H9 (cell line): Measurements from ENCODE around the gene CHD6. TPM values are rescaled to one million over a fixed set of nuclear protein-coding genes. Genes with fewer than 3 reads are reported as not detected.

Source experiments
- DNase-seq: peaks from one replicate; pipeline ENCODE4 v3.0.0-alpha.2; 2017
- H2AFZ ChIP-seq: one replicate; pipeline ENCODE4 v1.6.1; 2013; ENCODE audit warnings: mild to moderate bottlenecking, low read length, control low read depth, moderate library complexity
- H2AK5ac ChIP-seq: 2 replicates; pipeline ENCODE4 v1.6.1; 2013; ENCODE audit warnings: low read length, control low read depth, mixed read lengths; ENCODE audit not compliant: insufficient read length
- H2BK120ac ChIP-seq: one replicate; pipeline ENCODE4 v1.6.1; 2013; ENCODE audit warnings: low read depth, mild to moderate bottlenecking, low read length, control low read depth, inconsistent platforms; ENCODE audit not compliant: poor library complexity, severe bottlenecking
- H2BK12ac ChIP-seq: 2 replicates; pipeline ENCODE4 v1.6.1; 2013; ENCODE audit warnings: low read length, control low read depth, mixed read lengths, low read depth; ENCODE audit not compliant: insufficient read length
- H2BK15ac ChIP-seq: 2 replicates; pipeline ENCODE4 v1.6.1; 2013; ENCODE audit warnings: low read depth, low read length, control low read depth
- H2BK20ac ChIP-seq: one replicate; pipeline ENCODE4 v1.6.1; 2013; ENCODE audit warnings: low read depth, mild to moderate bottlenecking, low read length, control low read depth, inconsistent platforms; ENCODE audit not compliant: poor library complexity, severe bottlenecking
- H2BK5ac ChIP-seq: 2 replicates; pipeline ENCODE4 v1.6.1; 2013; ENCODE audit warnings: low read length, control low read depth, mixed read lengths; ENCODE audit not compliant: insufficient read length
- H3K14ac ChIP-seq: 2 replicates; pipeline ENCODE4 v1.6.1; 2013; ENCODE audit warnings: low read length, control low read depth; ENCODE audit not compliant: insufficient read depth
- H3K18ac ChIP-seq: 2 replicates; pipeline ENCODE4 v1.6.1; 2013; ENCODE audit warnings: low read depth, mild to moderate bottlenecking, mixed read lengths, low read length, control low read depth; ENCODE audit not compliant: insufficient read length
- H3K23ac ChIP-seq: 2 replicates; pipeline ENCODE4 v1.6.1; 2013; ENCODE audit warnings: low read length, control low read depth, mixed read lengths, low read depth; ENCODE audit not compliant: insufficient read length
- H3K23me2 ChIP-seq: 2 replicates; pipeline ENCODE4 v1.6.1; 2013; ENCODE audit warnings: low read depth, mild to moderate bottlenecking, mixed read lengths, low read length, control low read depth; ENCODE audit not compliant: insufficient read length, poor library complexity, severe bottlenecking
- H3K27ac ChIP-seq: 2 replicates; pipeline ENCODE4 v1.5.1; 2013; ENCODE audit warnings: low read length, control low read depth, mixed read lengths, low read depth; ENCODE audit not compliant: insufficient read length
- H3K27me3 ChIP-seq: 2 replicates; pipeline ENCODE4 v1.6.1; 2013; ENCODE audit warnings: low read length, control low read depth, inconsistent platforms; ENCODE audit not compliant: insufficient read depth
- H3K4ac ChIP-seq: 2 replicates; pipeline ENCODE4 v1.6.1; 2013; ENCODE audit warnings: low read depth, mild to moderate bottlenecking, control low read depth, inconsistent platforms, low read length, moderate library complexity
- H3K4me1 ChIP-seq: 2 replicates; pipeline ENCODE4 v1.6.1; 2013; ENCODE audit warnings: low read length, control low read depth, inconsistent platforms; ENCODE audit not compliant: insufficient read depth
- H3K4me2 ChIP-seq: 2 replicates; pipeline ENCODE4 v1.6.1; 2013; ENCODE audit warnings: low read length, control low read depth, mixed read lengths; ENCODE audit not compliant: insufficient read length, insufficient read depth
- H3K56ac ChIP-seq: 2 replicates; pipeline ENCODE4 v1.6.1; 2013; ENCODE audit warnings: low read depth, mild to moderate bottlenecking, mixed read lengths, low read length, control low read depth; ENCODE audit not compliant: insufficient read length
- H3K79me1 ChIP-seq: 2 replicates; pipeline ENCODE4 v1.6.1; 2013; ENCODE audit warnings: low read depth, mild to moderate bottlenecking, moderate library complexity, low read length, control low read depth, inconsistent platforms; ENCODE audit not compliant: insufficient read depth, poor library complexity, severe bottlenecking
- H3K79me2 ChIP-seq: 2 replicates; pipeline ENCODE4 v1.6.1; 2013; ENCODE audit warnings: low read length, control low read depth, inconsistent platforms; ENCODE audit not compliant: insufficient read depth
- H3K9ac ChIP-seq: 2 replicates; pipeline ENCODE4 v1.6.1; 2013; ENCODE audit warnings: low read length, control low read depth, mixed read lengths; ENCODE audit not compliant: insufficient read length; ENCODE audit errors: extremely low read depth
- H3K9me3 ChIP-seq: one replicate; pipeline ENCODE4 v1.6.1; 2013; ENCODE audit warnings: low read depth, low read length, inconsistent platforms; ENCODE audit not compliant: control insufficient read depth
- H3T11ph ChIP-seq: one replicate; pipeline ENCODE4 v1.6.1; 2013; ENCODE audit warnings: mild to moderate bottlenecking, low read length, control low read depth, inconsistent platforms
- H4K20me1 ChIP-seq: one replicate; pipeline ENCODE4 v1.6.1; 2013; ENCODE audit not compliant: control insufficient read depth, insufficient read length, insufficient read depth
- H4K5ac ChIP-seq: 2 replicates; pipeline ENCODE4 v1.6.1; 2013; ENCODE audit warnings: low read depth, mild to moderate bottlenecking, mixed read lengths, low read length, control low read depth; ENCODE audit not compliant: insufficient read length
- H4K8ac ChIP-seq: replicated peaks from 2 replicates; pipeline ENCODE4 v1.6.1; 2013; ENCODE audit warnings: low read length, control low read depth, mixed read lengths, low read depth; ENCODE audit not compliant: insufficient read length
- H4K91ac ChIP-seq: 2 replicates; pipeline ENCODE4 v1.6.1; 2013; ENCODE audit warnings: low read depth, mild to moderate bottlenecking, moderate library complexity, mixed read lengths, low read length, control low read depth; ENCODE audit not compliant: insufficient read length
- H3K27ac Mint-ChIP-seq, 3 experiments: 2 replicates in 2 of 3; 3 replicates in 1 of 3; pipeline ENCODE4 v1.8.0; 2020 to 2021; ENCODE audit warnings: mixed read lengths in 3 of 3, mild to moderate bottlenecking in 1 of 3, moderate library complexity in 1 of 3
- H3K27me3 Mint-ChIP-seq: 2 replicates; pipeline ENCODE4 v1.8.0; 2021; ENCODE audit warnings: low read depth, mild to moderate bottlenecking, moderate library complexity, mixed read lengths
- H3K36me3 Mint-ChIP-seq, 3 experiments: 2 replicates in 2 of 3; 3 replicates in 1 of 3; pipeline ENCODE4 v1.8.0; 2020 to 2021; ENCODE audit warnings: low read depth in 3 of 3, mixed read lengths in 3 of 3; ENCODE audit not compliant: insufficient read depth in 1 of 3
- H3K4me1 Mint-ChIP-seq, 2 experiments: 2 replicates each; pipeline ENCODE4 v1.8.0; 2020; ENCODE audit warnings: mixed read lengths in 2 of 2
- H3K4me3 Mint-ChIP-seq, 2 experiments: 2 replicates in 1 of 2; 3 replicates in 1 of 2; pipeline ENCODE4 v1.8.0; 2020 to 2021; ENCODE audit warnings: mild to moderate bottlenecking in 2 of 2, mixed read lengths in 2 of 2, moderate library complexity in 1 of 2
- H3K9me3 Mint-ChIP-seq, 2 experiments: 2 replicates in 1 of 2; 3 replicates in 1 of 2; pipeline ENCODE4 v1.8.0; 2020; ENCODE audit warnings: mild to moderate bottlenecking in 2 of 2, mixed read lengths in 2 of 2, moderate library complexity in 1 of 2
- WGBS: extraction: QIAGEN DNeasy Blood & Tissue Kit; methylation state at CpG from one replicate; pipeline ENCODE4 v1.1.7; 2013; ENCODE audit warnings: missing lambda C conversion rate, low lambda C conversion rate, mixed read lengths; ENCODE audit not compliant: insufficient read length; ENCODE audit errors: extremely low coverage; 5-methylcytosine and 5-hydroxymethylcytosine counted together
- total RNA-seq: library from RNA; stranded (reverse); gene quantifications from 2 replicates; pipeline ENCODE4 v1.2.1, GENCODE V29; 2021
- TF ChIP-seq, protein P1 (sequence below): fragments of 200-600 bp; sonication (generic); conservative IDR thresholded peaks from 3 replicates; pipeline ENCODE4 v1.8.0; 2021; ENCODE audit warnings: antibody characterized with exemption, mild to moderate bottlenecking

The CHD6 gene
- total RNA-seq, 1 experiment from 2014 or later, result 51.5 TPM

DNA sequence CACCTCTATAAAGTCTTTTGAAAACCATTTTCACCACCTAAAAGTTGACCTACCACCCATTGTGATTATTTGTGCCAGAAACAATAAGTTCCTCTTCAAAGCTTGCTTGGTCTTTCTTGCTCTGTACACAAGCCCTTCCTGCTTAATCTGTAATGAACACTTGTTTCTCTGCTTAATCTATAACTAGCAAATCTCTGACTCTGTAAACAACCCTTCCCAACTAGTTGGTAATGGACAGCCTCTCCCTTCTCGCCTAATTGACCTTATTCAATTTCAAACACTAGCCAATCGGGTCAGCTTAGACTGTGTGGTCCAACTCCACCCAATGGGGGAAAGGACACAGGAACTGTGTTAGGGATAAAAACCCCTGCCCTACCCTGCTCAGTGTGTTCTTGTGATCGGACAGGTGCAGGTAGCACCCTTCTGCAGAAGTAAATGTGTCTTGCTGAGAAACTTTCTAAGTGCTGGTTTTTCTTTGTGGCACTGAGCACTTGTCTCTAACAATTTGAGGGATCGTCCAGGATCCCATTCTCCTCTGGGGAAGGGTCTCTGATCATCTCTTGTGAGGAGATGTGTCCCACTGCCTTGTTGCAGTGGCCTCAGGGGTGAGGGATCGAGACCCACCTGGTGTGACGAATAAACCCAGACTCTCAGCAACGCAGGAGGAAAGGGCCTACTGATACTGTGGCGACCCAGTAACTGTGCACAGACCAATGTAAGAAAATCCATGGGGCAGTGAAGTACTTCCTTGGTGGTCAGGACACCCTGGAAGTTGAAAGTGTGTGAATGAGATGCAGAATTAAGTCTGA lies 23.5 kb downstream of the CHD6 start:
- no peak overlapping the region for H2BK15ac ChIP-seq
- H3K9me3 ChIP-seq, result peaks cover 14% of the 10 kb centered on the region
- peaks cover 30 to 60% (median 53%) of the 10 kb centered on the region in 3 experiments for H3K36me3 Mint-ChIP-seq
- H4K5ac ChIP-seq, result no peak overlapping the region
- no peak overlapping the region for H2AK5ac ChIP-seq
- H2BK20ac ChIP-seq, result no peak overlapping the region
- no peak overlapping the region for H3K9ac ChIP-seq
- no CpG with 5 or more reads among the region's 8 CpGs for WGBS
- no peak overlapping the region for H3K4me2 ChIP-seq
- no peak overlapping the region for H3K14ac ChIP-seq
- no peak overlapping the region for H2AFZ ChIP-seq
- peaks cover 55% of the 10 kb centered on the region for H3K79me2 ChIP-seq
- peaks cover 43 to 73% of the 10 kb centered on the region in 2 experiments for H3K9me3 Mint-ChIP-seq
- no peak overlapping the region for H3K4ac ChIP-seq
- no peak overlapping the region for H3K27ac ChIP-seq
- no peak overlapping the region for H2BK12ac ChIP-seq
- no peak overlapping the region for H3K27ac Mint-ChIP-seq
- H3K18ac ChIP-seq, result no peak overlapping the region
- no peak overlapping the region for H2BK5ac ChIP-seq
- no peak for DNase-seq
- H3K27me3 Mint-ChIP-seq, result no peaks in the 10 kb centered on the region
- H3T11ph ChIP-seq, result no peak overlapping the region
- TF ChIP-seq, protein P1, sequence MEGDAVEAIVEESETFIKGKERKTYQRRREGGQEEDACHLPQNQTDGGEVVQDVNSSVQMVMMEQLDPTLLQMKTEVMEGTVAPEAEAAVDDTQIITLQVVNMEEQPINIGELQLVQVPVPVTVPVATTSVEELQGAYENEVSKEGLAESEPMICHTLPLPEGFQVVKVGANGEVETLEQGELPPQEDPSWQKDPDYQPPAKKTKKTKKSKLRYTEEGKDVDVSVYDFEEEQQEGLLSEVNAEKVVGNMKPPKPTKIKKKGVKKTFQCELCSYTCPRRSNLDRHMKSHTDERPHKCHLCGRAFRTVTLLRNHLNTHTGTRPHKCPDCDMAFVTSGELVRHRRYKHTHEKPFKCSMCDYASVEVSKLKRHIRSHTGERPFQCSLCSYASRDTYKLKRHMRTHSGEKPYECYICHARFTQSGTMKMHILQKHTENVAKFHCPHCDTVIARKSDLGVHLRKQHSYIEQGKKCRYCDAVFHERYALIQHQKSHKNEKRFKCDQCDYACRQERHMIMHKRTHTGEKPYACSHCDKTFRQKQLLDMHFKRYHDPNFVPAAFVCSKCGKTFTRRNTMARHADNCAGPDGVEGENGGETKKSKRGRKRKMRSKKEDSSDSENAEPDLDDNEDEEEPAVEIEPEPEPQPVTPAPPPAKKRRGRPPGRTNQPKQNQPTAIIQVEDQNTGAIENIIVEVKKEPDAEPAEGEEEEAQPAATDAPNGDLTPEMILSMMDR, result no peak
- H3K4me1 ChIP-seq, result no peaks in the 10 kb centered on the region
- peaks cover 18% of the 10 kb centered on the region for H3K79me1 ChIP-seq
- no peak overlapping the region for H3K23ac ChIP-seq
- no peak overlapping the region for H2BK120ac ChIP-seq
- H3K56ac ChIP-seq, result no peak overlapping the region
- H3K4me3 Mint-ChIP-seq, result no peak overlapping the region
- H3K4me1 Mint-ChIP-seq, result peaks cover 3 to 20% of the 10 kb centered on the region in 2 experiments; a peak in 3 of 4 replicates
- H4K8ac ChIP-seq, result no peak overlapping the region
- no peaks in the 10 kb centered on the region for H3K23me2 ChIP-seq
- no peaks in the 10 kb centered on the region for H3K27me3 ChIP-seq
- no peak overlapping the region for H4K91ac ChIP-seq
- no peaks in the 10 kb centered on the region for H4K20me1 ChIP-seq
